ENCODE results near the gene CIRBP. TPM values are rescaled to one million over a fixed set of nuclear protein-coding genes. Genes with fewer than 3 reads are reported as not detected.

CIRBP gene
- total RNA-seq, 4 donors from 2014 or later = 496 to 546 (median 545) TPM

DNA sequence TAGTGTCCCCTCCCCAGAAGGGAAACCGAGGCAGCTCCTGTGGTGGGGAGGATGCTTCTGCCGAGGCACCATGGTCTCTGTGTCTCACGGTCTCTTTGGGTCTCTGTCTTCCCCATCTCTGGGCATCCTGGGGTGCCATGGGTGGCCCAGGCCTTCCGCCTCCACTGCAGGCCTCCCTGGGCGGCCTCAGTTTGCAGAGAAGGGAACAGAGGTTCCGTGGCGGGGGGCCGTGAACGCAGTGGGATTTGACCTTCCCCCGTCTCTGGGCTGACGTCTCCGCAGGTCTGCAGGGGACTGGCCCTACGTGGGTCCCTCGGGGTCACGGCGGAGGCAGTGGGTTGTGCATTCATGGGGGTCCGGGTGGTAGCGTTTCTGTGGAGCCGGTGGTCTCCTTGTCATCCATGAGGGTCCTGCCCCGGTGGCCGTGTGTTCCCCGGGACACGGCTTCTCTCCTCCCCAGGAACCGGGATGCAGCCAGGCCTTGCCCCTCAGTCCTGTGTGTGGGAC, 21.1 kb downstream of the CIRBP start:
- intact Hi-C loops (cut with DNase I; ENCODE audit: low total_unique reads) = no loop called here
- no peak overlapping the region for H3K4me3 ChIP-seq (ENCODE audit: low read depth, poor library complexity, severe bottlenecking)
- TF ChIP-seq POLR2A (IDR thresholded peaks at IDR 0.05) = no peak
- TF ChIP-seq, protein P1, sequence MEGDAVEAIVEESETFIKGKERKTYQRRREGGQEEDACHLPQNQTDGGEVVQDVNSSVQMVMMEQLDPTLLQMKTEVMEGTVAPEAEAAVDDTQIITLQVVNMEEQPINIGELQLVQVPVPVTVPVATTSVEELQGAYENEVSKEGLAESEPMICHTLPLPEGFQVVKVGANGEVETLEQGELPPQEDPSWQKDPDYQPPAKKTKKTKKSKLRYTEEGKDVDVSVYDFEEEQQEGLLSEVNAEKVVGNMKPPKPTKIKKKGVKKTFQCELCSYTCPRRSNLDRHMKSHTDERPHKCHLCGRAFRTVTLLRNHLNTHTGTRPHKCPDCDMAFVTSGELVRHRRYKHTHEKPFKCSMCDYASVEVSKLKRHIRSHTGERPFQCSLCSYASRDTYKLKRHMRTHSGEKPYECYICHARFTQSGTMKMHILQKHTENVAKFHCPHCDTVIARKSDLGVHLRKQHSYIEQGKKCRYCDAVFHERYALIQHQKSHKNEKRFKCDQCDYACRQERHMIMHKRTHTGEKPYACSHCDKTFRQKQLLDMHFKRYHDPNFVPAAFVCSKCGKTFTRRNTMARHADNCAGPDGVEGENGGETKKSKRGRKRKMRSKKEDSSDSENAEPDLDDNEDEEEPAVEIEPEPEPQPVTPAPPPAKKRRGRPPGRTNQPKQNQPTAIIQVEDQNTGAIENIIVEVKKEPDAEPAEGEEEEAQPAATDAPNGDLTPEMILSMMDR (IDR thresholded peaks at IDR 0.05) = no peak
- WGBS, 2 donors = 75 to 88% methylated on average over 13 to 23 of the region's 24 CpGs
- no peak for DNase-seq (ENCODE audit: low spot score in 2 of 2)

DNA sequence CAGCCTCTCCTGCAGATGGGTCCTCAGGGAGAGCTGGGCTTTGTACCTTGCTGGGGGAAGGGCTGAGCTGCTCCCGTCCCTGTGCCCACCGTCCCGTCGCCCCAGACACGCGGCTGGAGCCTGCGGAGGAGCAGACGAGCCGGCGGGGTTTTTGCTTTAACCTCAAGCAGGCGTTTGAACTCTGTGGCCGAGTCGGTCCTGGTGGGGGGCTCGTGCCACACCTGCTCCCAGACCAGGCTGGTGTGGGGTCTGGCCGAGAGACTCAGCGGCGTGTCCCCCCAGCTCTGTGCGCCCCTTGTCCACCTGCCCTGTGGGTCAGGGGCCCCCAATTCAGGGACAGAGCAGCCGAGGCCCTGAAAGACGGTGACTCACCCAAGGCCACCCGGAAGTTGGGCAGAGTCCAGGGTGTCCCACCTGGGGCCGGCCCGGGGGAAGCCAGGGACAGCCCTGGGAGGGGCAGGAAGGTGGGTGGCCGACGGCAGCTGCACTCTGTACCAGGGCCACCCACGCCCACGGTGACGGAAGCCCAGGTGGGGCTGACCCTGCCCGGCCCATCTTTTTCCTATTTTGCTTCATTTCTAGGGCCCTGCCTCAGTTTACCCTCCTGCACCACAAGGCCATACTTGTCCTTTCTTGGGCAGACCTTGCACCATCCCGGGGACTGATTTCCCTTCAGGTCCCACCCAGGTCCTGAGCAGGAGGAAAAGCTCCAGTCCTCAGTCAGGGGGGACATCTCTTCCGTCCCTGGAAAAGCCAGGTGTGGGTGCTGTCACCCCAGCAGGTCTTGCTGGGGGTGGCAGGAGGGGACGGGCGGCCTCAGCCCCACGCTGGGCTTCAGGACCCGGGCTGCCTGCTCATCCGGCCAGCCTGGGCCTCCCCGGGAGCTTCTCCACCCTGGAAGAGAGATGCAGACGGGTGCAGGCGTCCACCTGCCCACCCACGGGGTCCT, 21.8 kb downstream of the CIRBP start:
- no peak for TF ChIP-seq POLR2A (IDR thresholded peaks at IDR 0.05)
- TF ChIP-seq, protein P1 (IDR thresholded peaks at IDR 0.05) = no peak
- DNase-seq (ENCODE audit: low spot score in 2 of 2) = no peak
- 59 to 69% methylated on average over 27 to 37 of the region's 40 CpGs for WGBS, 2 donors
- H3K4me3 ChIP-seq (ENCODE audit: low read depth, poor library complexity, severe bottlenecking) = no peak overlapping the region
- intact Hi-C loops (cut with DNase I; ENCODE audit: low total_unique reads) = no loop called here

DNA sequence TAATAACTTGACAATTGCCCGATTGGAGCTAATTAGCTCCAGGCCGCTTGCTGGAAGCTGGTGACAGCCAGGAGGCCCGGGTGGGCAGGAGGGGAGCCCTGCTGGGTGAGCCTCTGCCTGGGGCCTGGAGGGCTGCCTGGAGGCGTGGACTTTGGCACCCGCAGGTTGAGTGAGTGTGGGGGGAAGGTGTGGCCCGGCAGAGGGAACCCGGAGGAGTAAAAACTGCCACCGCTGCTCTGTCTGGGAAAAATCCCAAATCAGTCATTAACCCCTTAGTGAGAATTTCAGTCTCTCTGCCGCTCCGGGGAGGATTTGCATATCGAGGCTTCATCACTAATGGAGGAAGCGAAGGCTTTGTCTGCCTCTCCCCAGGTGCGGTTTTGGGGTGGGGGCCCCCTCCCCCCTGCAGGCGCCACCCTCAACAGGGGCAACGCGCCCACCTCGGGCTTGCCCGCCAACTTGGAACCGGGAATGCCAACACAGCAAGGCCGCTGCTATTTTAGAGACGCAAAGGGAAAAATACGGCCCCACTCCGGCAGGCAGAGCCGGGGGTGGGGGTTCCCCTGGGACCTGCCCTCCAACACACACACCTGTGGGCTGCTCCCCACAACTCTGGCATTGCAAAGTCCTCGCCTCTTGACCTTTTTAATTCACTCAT, 22.8 kb downstream of the CIRBP start:
- no peak overlapping the region for H3K4me3 ChIP-seq (ENCODE audit: low read depth, poor library complexity, severe bottlenecking)
- intact Hi-C loops (cut with DNase I; ENCODE audit: low total_unique reads) = no loop called here
- WGBS, 2 donors = 15 to 30% methylated on average over 24 to 25 of the region's 25 CpGs
- no peak for TF ChIP-seq POLR2A (IDR thresholded peaks at IDR 0.05)
- TF ChIP-seq, protein P1 (IDR thresholded peaks at IDR 0.05) = no peak
- no peak for DNase-seq (ENCODE audit: low spot score in 2 of 2)

DNA sequence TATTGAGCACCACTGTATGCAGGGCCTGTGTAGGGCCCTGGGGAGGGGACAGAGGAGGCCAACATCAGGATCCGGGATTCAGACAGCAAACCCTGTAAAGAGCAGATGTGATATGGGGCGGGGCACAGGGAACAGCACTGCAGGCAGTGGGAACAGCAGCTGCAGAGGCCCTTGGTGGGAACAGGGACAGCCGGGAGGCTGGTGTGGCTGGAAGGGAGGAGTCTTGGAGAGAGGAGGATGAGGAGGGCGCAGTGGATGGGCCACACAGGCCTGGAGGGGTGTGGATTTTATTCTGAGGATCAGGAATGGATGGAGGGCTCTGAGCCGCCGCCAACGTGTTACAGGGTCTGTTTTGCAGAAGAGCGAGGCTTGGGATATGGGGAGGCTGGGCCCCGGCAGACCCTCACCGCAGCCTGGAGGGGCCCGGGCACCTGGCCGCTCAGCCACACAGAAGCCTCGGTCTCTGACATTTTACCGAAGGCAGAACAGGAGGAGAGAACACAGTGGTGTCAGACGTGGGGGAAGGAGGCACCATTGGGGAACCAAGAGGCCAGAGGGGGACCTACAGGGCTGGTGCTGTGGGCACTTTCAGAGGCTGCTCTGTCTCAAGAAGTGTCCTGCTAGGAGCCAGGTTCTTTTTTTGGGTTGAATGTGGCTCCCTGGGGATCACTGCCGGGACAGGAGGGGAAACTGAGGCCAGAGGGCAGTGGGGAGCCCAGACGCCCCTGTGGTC, 23.5 kb downstream of the CIRBP start:
- 77 to 81% methylated on average over 16 to 17 of the region's 17 CpGs for WGBS, 2 donors
- DNase-seq (ENCODE audit: low spot score in 2 of 2) = no peak
- intact Hi-C loops (cut with DNase I; ENCODE audit: low total_unique reads) = no loop called here
- no peak overlapping the region for H3K4me3 ChIP-seq (ENCODE audit: low read depth, poor library complexity, severe bottlenecking)
- no peak for TF ChIP-seq POLR2A (IDR thresholded peaks at IDR 0.05)
- TF ChIP-seq, protein P1 (IDR thresholded peaks at IDR 0.05) = no peak

DNA sequence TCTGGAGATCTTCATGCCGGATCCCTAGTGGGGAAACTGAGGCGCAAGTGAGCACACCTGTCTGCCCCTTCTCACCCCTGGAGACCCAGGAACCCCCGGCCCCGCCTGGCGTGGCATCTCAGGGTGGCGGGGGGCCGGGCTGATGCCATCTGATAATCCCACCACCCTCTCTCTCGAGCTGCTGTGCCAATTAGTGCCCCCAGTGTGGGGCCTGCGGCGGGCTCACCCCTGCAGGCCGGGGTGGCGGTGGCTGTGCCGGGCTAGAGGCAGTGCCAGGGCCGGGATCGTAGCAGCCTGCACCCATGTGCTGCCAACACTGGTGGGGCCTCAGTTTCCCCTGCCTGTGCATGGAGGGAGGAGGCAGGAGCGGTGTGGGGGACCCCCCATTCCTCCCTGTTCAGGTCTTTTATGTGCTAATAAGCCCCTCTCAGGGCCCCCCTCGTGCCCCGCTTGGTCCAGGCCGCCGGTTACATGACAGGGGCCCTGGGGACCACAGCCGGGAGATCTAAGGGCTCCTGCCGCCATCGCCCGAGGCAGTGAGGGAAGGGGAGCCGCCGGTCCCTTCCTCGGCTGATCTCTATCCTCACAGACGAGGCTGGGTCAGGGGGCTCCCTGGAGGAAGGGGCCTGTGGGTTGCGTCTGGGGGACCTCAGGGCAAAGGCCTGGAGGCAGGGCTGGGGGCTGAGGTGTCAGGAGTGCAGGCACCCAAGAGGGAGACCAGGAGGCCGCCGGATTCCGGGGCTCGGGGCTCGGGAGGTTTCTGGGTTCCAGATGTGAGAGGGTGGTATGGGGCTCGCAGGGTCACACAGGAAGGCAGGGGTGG, 24.9 kb downstream of the CIRBP start:
- no peak for DNase-seq (ENCODE audit: low spot score in 2 of 2)

More for the DNA sequence above, 24.9 kb downstream of the CIRBP start:
- WGBS, 2 donors = 52 to 56% methylated on average over 30 to 34 of the region's 35 CpGs
- TF ChIP-seq POLR2A (IDR thresholded peaks at IDR 0.05) = no peak
- TF ChIP-seq, protein P1 (IDR thresholded peaks at IDR 0.05) = no peak
- H3K4me3 ChIP-seq (ENCODE audit: low read depth, poor library complexity, severe bottlenecking) = no peak overlapping the region
- intact Hi-C loops (cut with DNase I; ENCODE audit: low total_unique reads) = no loop called here
